ENCODE results near the gene C17orf67.

C17orf67 gene

GRCh38 chr17:56833809-56834379, at the start of gene C17orf67, which contains the start of gene DGKE:
C17orf67 (minus strand) TSS chr17:56833920; CDS start chr17:56815810, 18,110 bp downstream.
DGKE (plus strand) TSS chr17:56834151; CDS start chr17:56834796, 645 bp downstream.
- in situ Hi-C loops (cut with HindIII; ENCODE audit: low pct_ligation_motif_present, low pct_unique_long_range_greater_than_20kb, low sequenced_read_pairs), result no loop called here
- DNase-seq, result peak; percentile 97

DNA sequence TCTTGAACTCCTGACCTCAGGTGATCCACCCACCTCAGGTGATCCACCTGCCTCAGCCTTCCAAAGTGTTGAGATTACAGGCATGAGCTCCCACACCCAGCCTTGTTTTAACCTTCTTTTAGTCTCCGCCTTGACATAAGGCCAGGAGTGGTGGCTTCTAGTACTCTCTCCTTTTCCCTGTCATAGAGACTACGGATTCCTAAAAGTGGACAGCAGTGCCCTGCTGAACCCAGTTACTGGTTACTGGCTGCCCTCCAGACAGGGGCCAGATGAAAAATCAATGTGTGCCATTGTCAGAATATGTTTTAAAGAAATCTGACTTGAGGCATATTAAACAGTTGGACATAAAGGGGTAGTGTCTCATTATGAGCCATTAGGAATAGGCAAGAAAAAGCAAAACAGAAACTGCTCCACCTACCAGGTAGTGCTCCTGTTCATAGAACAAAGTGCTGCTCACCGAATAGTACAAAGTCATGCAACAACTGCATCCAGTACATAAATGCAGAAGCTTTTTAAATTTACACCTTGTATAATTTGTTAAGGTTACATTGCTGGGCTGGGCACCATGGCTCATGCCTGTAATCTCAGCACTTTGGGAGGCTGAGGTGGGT, 48.1 kb upstream of the C17orf67 start:
- in situ Hi-C loops (cut with HindIII; ENCODE audit: low pct_ligation_motif_present, low pct_unique_long_range_greater_than_20kb, low sequenced_read_pairs), result no loop called here

GRCh38 chr17:56880571-56880970, 46.9 kb upstream of the C17orf67 start:
- in situ Hi-C loops (cut with HindIII; ENCODE audit: low pct_ligation_motif_present, low pct_unique_long_range_greater_than_20kb, low sequenced_read_pairs), result no loop called here
- DNase-seq, result no peak

More for the DNA sequence above, 48.1 kb upstream of the C17orf67 start:
- no peak for DNase-seq

GRCh38 chr17:56880133-56880532, 46.4 kb upstream of the C17orf67 start:
- in situ Hi-C loops (cut with HindIII; ENCODE audit: low pct_ligation_motif_present, low pct_unique_long_range_greater_than_20kb, low sequenced_read_pairs), result no loop called here
- DNase-seq, result no peak

DNA sequence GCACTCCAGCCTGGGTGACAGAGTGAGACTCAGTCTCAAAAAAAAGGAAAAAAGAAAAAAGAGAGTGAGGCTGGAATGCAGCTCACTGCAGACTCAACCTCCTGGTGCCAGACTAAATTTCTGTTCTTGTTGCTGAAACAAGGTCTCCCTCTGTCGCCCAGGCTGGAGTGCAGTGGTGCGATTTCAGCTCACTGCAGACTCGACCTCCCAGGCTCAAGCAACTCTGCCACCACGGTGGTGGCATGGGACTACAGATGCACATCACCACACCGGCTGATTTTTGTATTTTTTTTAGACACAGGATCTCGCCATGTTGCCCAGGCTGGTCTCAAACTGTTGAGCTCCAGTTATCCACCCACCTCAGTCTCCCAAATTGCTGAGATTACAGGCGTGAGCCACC, 45.6 kb upstream of the C17orf67 start:
- no peak for DNase-seq
- in situ Hi-C loops (cut with HindIII; ENCODE audit: low pct_ligation_motif_present, low pct_unique_long_range_greater_than_20kb, low sequenced_read_pairs), result no loop called here

GRCh38 chr17:56876766-56877179, 43.1 kb upstream of the C17orf67 start:
- in situ Hi-C loops (cut with HindIII; ENCODE audit: low pct_ligation_motif_present, low pct_unique_long_range_greater_than_20kb, low sequenced_read_pairs), result no loop called here
- DNase-seq, result no peak

DNA sequence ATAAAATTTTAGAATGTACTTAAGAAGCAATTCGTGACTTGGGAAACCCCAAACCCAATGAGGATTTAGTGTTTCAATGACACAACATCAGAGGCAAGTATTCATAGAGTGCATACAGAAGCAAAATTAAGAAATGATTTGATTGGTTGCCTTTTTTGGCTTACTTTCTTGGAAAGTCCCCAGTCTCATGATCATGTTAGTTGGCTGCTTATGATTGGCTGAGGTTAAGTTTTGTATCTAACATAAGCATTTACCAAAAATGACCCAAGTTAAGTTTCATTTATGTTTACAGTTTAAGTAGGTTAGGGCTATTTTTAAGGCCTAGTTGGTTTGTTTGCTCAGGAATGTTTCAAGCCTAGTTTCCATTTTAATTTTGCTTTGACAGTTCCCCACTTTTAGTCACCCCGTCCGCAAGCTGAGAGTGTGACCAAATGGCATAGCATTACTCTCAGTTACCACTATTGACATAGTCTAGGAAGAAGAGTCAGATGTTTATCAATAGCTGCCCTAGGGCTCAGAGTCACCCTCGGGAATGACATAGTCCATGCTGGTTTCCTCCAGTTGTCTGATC, 36.4 kb upstream of the C17orf67 start:
- no peak for DNase-seq
- in situ Hi-C loops (cut with HindIII; ENCODE audit: low pct_ligation_motif_present, low pct_unique_long_range_greater_than_20kb, low sequenced_read_pairs), result no loop called here

GRCh38 chr17:56868716-56869115, 35.0 kb upstream of the C17orf67 start:
- DNase-seq, result no peak
- in situ Hi-C loops (cut with HindIII; ENCODE audit: low pct_ligation_motif_present, low pct_unique_long_range_greater_than_20kb, low sequenced_read_pairs), result no loop called here

DNA sequence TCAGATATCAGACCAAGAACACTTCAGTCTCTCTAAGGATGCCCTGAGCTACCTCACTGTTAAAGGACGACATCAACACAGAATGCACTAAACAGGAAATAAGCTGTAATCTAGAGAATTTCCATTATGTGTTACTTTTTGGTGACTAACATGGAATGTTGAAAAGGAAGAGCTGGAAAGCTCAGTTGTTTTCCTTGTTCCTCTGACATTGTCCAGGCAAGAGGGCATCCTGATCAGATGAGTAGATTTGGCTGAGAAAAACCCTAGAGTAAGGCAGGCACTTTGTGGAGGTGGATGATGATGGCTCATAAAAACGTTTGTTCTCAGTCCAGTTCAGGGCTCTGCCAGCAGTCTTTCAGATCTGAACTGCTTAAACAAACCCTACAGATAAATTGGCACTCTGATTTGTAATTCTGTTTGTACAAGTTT, 34.2 kb upstream of the C17orf67 start:
- in situ Hi-C loops (cut with HindIII; ENCODE audit: low pct_ligation_motif_present, low pct_unique_long_range_greater_than_20kb, low sequenced_read_pairs), result no loop called here
- no peak for DNase-seq

DNA sequence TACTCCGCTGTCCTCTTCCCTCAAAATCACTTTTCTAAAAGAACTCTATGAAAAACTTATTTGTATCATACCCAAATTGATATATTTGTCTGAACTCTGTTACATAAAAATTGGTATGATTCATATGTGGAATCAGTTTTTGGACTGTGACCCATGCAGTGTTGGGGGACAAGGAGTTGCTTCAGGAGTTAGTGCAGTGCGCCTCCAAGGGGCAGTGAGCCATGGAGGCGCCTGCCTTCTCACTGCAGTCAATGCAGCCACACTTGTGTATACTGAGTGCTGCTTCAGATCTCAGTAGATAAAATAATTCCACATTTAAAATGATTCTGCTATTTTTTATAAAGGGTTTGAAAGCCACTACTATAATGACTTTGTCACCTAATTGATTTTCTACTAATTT, 32.8 kb upstream of the C17orf67 start:
- DNase-seq, result no peak
- in situ Hi-C loops (cut with HindIII; ENCODE audit: low pct_ligation_motif_present, low pct_unique_long_range_greater_than_20kb, low sequenced_read_pairs), result no loop called here

GRCh38 chr17:56866076-56866475, 32.4 kb upstream of the C17orf67 start:
- in situ Hi-C loops (cut with HindIII; ENCODE audit: low pct_ligation_motif_present, low pct_unique_long_range_greater_than_20kb, low sequenced_read_pairs), result no loop called here

GRCh38 chr17:56863974-56864373, 30.3 kb upstream of the C17orf67 start:
- in situ Hi-C loops (cut with HindIII; ENCODE audit: low pct_ligation_motif_present, low pct_unique_long_range_greater_than_20kb, low sequenced_read_pairs), result no loop called here
- no peak for DNase-seq

More at GRCh38 chr17:56866076-56866475, 32.4 kb upstream of the C17orf67 start:
- no peak for DNase-seq

DNA sequence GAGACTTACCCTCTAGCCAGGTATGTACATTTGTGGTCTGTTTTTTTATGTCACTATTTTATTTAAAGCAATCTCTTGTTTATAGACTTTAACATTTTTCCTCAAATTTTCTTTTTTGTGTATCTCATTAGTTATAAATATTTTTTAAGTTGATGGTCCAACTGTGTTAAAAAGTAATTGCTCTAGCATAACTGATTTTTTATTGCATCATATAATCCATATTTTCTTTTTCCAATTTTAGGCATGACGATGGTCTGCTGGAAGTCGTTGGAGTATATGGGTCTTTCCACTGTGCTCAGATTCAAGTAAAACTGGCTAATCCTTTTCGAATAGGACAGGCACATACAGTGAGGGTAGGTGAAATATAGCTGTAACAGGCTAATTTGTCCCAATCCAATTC, 28.2 kb upstream of the C17orf67 start:
- in situ Hi-C loops (cut with HindIII; ENCODE audit: low pct_ligation_motif_present, low pct_unique_long_range_greater_than_20kb, low sequenced_read_pairs), result no loop called here
- DNase-seq, result no peak

- no peak for DNase-seq
- in situ Hi-C loops (cut with HindIII; ENCODE audit: low pct_ligation_motif_present, low pct_unique_long_range_greater_than_20kb, low sequenced_read_pairs), result no loop called here
Observed at GRCh38 chr17:56851008-56851407, 17.3 kb upstream of the C17orf67 start.

- no peak for DNase-seq
- in situ Hi-C loops (cut with HindIII; ENCODE audit: low pct_ligation_motif_present, low pct_unique_long_range_greater_than_20kb, low sequenced_read_pairs), result no loop called here
Observed at GRCh38 chr17:56850591-56850990, 16.9 kb upstream of the C17orf67 start.

DNA sequence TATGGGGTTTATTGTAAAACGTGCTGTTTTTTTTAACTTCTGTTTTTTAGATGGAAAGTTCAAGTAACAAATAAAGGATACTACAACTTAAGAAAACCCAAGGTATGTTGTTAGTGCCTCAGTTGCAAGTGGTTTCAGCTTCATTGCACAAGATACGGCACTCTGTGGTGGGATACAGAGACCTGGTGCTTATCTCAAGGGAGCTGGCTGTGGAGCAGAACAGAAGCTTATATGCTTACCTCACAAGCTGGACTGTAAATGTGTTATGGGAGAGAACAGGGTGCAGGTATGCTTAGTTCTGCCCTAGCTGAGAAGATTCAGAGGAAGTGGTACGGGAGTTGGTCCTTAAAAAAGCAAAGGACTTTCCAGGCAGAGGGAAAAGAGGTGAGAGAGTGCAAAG, 15.4 kb upstream of the C17orf67 start:
- in situ Hi-C loops (cut with HindIII; ENCODE audit: low pct_ligation_motif_present, low pct_unique_long_range_greater_than_20kb, low sequenced_read_pairs), result no loop called here
- DNase-seq, result no peak

- no peak for DNase-seq
- in situ Hi-C loops (cut with HindIII; ENCODE audit: low pct_ligation_motif_present, low pct_unique_long_range_greater_than_20kb, low sequenced_read_pairs), result no loop called here
Observed at GRCh38 chr17:56847106-56847505, 13.4 kb upstream of the C17orf67 start.

GRCh38 chr17:56845934-56846333, 12.2 kb upstream of the C17orf67 start:
- in situ Hi-C loops (cut with HindIII; ENCODE audit: low pct_ligation_motif_present, low pct_unique_long_range_greater_than_20kb, low sequenced_read_pairs), result no loop called here
- DNase-seq, result no peak

- in situ Hi-C loops (cut with HindIII; ENCODE audit: low pct_ligation_motif_present, low pct_unique_long_range_greater_than_20kb, low sequenced_read_pairs), result no loop called here
Observed at GRCh38 chr17:56842577-56842976, 8.9 kb upstream of the C17orf67 start.

GRCh38 chr17:56838687-56839086, 5.0 kb upstream of the C17orf67 start:
- DNase-seq, result no peak
- in situ Hi-C loops (cut with HindIII; ENCODE audit: low pct_ligation_motif_present, low pct_unique_long_range_greater_than_20kb, low sequenced_read_pairs), result no loop called here

More at GRCh38 chr17:56842577-56842976, 8.9 kb upstream of the C17orf67 start:
- no peak for DNase-seq

Measured in ACHN (cell line).